ENCODE data around the gene PDE3A.

PDE3A gene

DNA sequence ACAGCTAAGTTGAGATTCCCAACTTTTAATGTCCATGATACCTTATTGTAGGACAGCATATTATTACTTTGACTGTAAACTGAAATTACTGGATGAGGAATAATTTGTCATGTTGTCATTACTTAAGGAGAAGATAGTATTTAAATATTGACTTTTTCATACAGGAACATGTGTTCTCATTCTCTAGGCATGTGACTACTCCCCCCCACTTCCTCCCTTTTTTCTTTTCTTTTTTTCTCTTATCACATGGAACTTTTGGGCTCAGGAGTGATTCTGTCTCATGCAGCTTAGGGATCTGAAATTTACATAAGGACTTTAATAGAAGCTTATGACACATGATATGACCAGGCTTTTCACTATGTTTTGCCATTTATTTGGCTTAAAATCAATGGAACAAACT lies 199.1 kb downstream of the PDE3A start:
- Histone ChIP-seq H3K4me1 (ENCODE audit: control insufficient read depth, insufficient read depth, low read depth, low read length) (no peaks in the 10 kb centered on the region), H2AFZ (ENCODE audit: low read depth, low read length) (no peak overlapping the region), H3K27me3 (ENCODE audit: control insufficient read depth in 1 of 2, insufficient read depth in 1 of 2, low read length in 2 of 2) (no peaks in the 10 kb centered on the region), H2BK12ac (ENCODE audit: low read length in 2 of 2) (no peak overlapping the region), H3K9ac (ENCODE audit: low read length) (no peak overlapping the region), H3K18ac (ENCODE audit: low read depth in 1 of 2, low read length in 2 of 2) (no peak overlapping the region), H2BK5ac (ENCODE audit: low read depth, low read length, poor library complexity, severe bottlenecking) (no peak overlapping the region), H3K14ac (ENCODE audit: low read length in 2 of 2) (no peak overlapping the region), H4K8ac (ENCODE audit: low read length) (no peak overlapping the region), H3K36me3 (ENCODE audit: control insufficient read depth in 1 of 2, insufficient read depth in 2 of 2, low read depth in 1 of 2, low read length in 2 of 2) (no peaks in the 10 kb centered on the region), H4K91ac (ENCODE audit: low read length) (no peak overlapping the region), H2AK5ac (ENCODE audit: low read length, severe bottlenecking) (no peak overlapping the region), H3K27ac (ENCODE audit: low read length, poor library complexity, severe bottlenecking) (no peak overlapping the region), H3K9me3 (ENCODE audit: control insufficient read depth, low read length) (no peaks in the 10 kb centered on the region), H3K4me2 (ENCODE audit: low read length, poor library complexity, severe bottlenecking) (no peak overlapping the region), H3K23ac (ENCODE audit: low read length in 2 of 2) (no peak overlapping the region), H3K4me3 (ENCODE audit: insufficient read depth in 1 of 2, low read depth in 1 of 2, low read length in 2 of 2) (no peak overlapping the region), H2BK120ac (ENCODE audit: low read depth, low read length) (no peak overlapping the region), H3K79me1 (replicated peaks; ENCODE audit: low read length, poor library complexity, severe bottlenecking) (no peaks in the 10 kb centered on the region), H2BK15ac (ENCODE audit: low read depth, poor library complexity, severe bottlenecking) (no peak overlapping the region), H3K4ac (ENCODE audit: low read depth in 1 of 2, low read length in 2 of 2) (no peak overlapping the region)
- no peak for DNase-seq

DNA sequence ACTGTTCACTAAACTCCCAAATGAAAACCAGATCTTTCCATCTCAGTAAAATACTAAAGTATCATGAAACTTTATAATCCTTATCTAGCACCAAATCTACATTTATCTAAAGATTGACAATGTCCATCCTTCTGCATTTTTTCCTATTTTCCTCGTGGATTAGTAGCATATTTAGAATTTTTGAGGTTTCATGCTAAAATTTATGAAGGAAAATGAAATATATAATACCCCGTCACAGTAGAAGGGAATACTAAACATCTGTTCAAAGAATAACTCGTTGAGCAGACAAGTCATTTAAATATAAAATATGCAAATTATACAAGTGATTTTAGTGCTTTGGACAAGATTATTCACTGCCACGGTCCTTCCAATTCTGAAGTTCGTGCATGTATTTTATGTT lies 204.1 kb downstream of the PDE3A start:
- no peak overlapping the region for H3K4me2 ChIP-seq (ENCODE audit: low read length, poor library complexity, severe bottlenecking)
- no peak overlapping the region for H2AK5ac ChIP-seq (ENCODE audit: low read length, severe bottlenecking)
- H3K14ac ChIP-seq (ENCODE audit: low read length in 2 of 2) = no peak overlapping the region
- no peak overlapping the region for H3K9ac ChIP-seq (ENCODE audit: low read length)
- no peaks in the 10 kb centered on the region for H3K79me1 ChIP-seq (replicated peaks; ENCODE audit: low read length, poor library complexity, severe bottlenecking)
- H3K4ac ChIP-seq (ENCODE audit: low read depth in 1 of 2, low read length in 2 of 2) = no peak overlapping the region
- H3K27ac ChIP-seq (ENCODE audit: low read length, poor library complexity, severe bottlenecking) = no peak overlapping the region
- DNase-seq = no peak
- no peak overlapping the region for H4K8ac ChIP-seq (ENCODE audit: low read length)
- no peak overlapping the region for H2BK12ac ChIP-seq (ENCODE audit: low read length in 2 of 2)
- H4K91ac ChIP-seq (ENCODE audit: low read length) = no peak overlapping the region
- no peak overlapping the region for H2BK5ac ChIP-seq (ENCODE audit: low read depth, low read length, poor library complexity, severe bottlenecking)
- H3K23ac ChIP-seq (ENCODE audit: low read length in 2 of 2) = no peak overlapping the region
- H3K27me3 ChIP-seq (ENCODE audit: control insufficient read depth in 1 of 2, insufficient read depth in 1 of 2, low read length in 2 of 2) = no peaks in the 10 kb centered on the region
- H3K9me3 ChIP-seq (ENCODE audit: control insufficient read depth, low read length) = no peaks in the 10 kb centered on the region
- H3K4me1 ChIP-seq (ENCODE audit: control insufficient read depth, insufficient read depth, low read depth, low read length) = no peaks in the 10 kb centered on the region
- no CpG with 5 or more reads among the region's 5 CpGs for WGBS
- no peak overlapping the region for H2BK120ac ChIP-seq (ENCODE audit: low read depth, low read length)
- no peaks in the 10 kb centered on the region for H3K36me3 ChIP-seq (ENCODE audit: control insufficient read depth in 1 of 2, insufficient read depth in 2 of 2, low read depth in 1 of 2, low read length in 2 of 2)
- no peak overlapping the region for H2BK15ac ChIP-seq (ENCODE audit: low read depth, poor library complexity, severe bottlenecking)
- H3K4me3 ChIP-seq (ENCODE audit: insufficient read depth in 1 of 2, low read depth in 1 of 2, low read length in 2 of 2) = no peak overlapping the region
- H2AFZ ChIP-seq (ENCODE audit: low read depth, low read length) = no peak overlapping the region
- no peak overlapping the region for H3K18ac ChIP-seq (ENCODE audit: low read depth in 1 of 2, low read length in 2 of 2)

DNA sequence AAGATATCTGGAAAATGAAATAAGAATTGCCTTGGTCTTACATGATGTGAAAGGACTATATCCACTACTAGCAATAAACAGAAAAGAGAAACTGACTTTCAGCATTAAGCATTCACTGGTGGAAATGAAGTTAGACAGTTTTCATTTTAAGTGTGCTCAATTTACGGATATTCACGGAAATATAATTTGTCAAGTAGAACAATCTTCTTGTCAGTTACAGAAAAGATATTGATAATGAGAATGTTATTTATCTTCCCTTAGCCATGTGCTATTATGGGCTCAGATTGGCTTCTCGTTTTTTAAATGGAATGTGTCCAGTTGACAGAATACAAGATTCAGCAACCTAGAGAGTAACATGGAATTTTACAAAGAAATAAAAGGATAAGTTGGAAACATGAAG lies 208.2 kb downstream of the PDE3A start:
- Histone ChIP-seq H3K14ac (ENCODE audit: low read length in 2 of 2) (no peak overlapping the region), H3K36me3 (ENCODE audit: control insufficient read depth in 1 of 2, insufficient read depth in 2 of 2, low read depth in 1 of 2, low read length in 2 of 2) (no peaks in the 10 kb centered on the region), H2BK12ac (ENCODE audit: low read length in 2 of 2) (no peak overlapping the region), H2AK5ac (ENCODE audit: low read length, severe bottlenecking) (no peak overlapping the region), H3K23ac (ENCODE audit: low read length in 2 of 2) (no peak overlapping the region), H3K4me1 (ENCODE audit: control insufficient read depth, insufficient read depth, low read depth, low read length) (no peaks in the 10 kb centered on the region), H2AFZ (ENCODE audit: low read depth, low read length) (no peak overlapping the region), H3K4me3 (ENCODE audit: insufficient read depth in 1 of 2, low read depth in 1 of 2, low read length in 2 of 2) (no peak overlapping the region), H3K9ac (ENCODE audit: low read length) (no peak overlapping the region), H4K8ac (ENCODE audit: low read length) (no peak overlapping the region), H3K9me3 (ENCODE audit: control insufficient read depth, low read length) (no peaks in the 10 kb centered on the region), H3K79me1 (replicated peaks; ENCODE audit: low read length, poor library complexity, severe bottlenecking) (no peaks in the 10 kb centered on the region), H2BK15ac (ENCODE audit: low read depth, poor library complexity, severe bottlenecking) (no peak overlapping the region), H2BK120ac (ENCODE audit: low read depth, low read length) (no peak overlapping the region), H3K4ac (ENCODE audit: low read depth in 1 of 2, low read length in 2 of 2) (no peak overlapping the region), H2BK5ac (ENCODE audit: low read depth, low read length, poor library complexity, severe bottlenecking) (no peak overlapping the region), H3K27me3 (ENCODE audit: control insufficient read depth in 1 of 2, insufficient read depth in 1 of 2, low read length in 2 of 2) (no peaks in the 10 kb centered on the region), H3K4me2 (ENCODE audit: low read length, poor library complexity, severe bottlenecking) (no peak overlapping the region), H4K91ac (ENCODE audit: low read length) (no peak overlapping the region), H3K18ac (ENCODE audit: low read depth in 1 of 2, low read length in 2 of 2) (no peak overlapping the region), H3K27ac (ENCODE audit: low read length, poor library complexity, severe bottlenecking) (no peak overlapping the region)
- 100% methylated on average over 3 of the region's 3 CpGs for WGBS
- DNase-seq = no peak

DNA sequence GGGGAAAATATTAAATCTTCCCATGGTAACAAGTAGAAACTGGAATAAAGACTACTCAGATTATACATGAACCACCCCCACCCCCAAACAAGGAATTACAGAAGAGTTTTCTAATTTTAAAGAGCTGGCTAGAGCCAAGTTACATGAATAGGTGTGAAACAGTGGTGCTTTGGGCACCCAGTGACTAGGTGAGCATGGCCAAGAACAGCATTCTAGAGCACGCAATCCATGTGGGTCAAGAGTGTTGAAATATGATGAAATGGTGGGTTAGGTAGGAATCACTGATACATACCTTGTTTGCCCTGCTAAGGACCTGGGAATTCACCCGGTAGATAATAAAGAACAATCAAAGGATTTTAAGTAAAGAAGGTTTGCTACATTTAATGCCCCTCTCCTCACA lies 208.7 kb downstream of the PDE3A start:
- no peaks in the 10 kb centered on the region for H3K27me3 ChIP-seq (ENCODE audit: control insufficient read depth in 1 of 2, insufficient read depth in 1 of 2, low read length in 2 of 2)
- DNase-seq = no peak
- no peak overlapping the region for H2AFZ ChIP-seq (ENCODE audit: low read depth, low read length)
- no peak overlapping the region for H3K4me2 ChIP-seq (ENCODE audit: low read length, poor library complexity, severe bottlenecking)
- no peak overlapping the region for H4K8ac ChIP-seq (ENCODE audit: low read length)
- no peaks in the 10 kb centered on the region for H3K79me1 ChIP-seq (replicated peaks; ENCODE audit: low read length, poor library complexity, severe bottlenecking)
- no peak overlapping the region for H3K9ac ChIP-seq (ENCODE audit: low read length)
- H3K14ac ChIP-seq (ENCODE audit: low read length in 2 of 2) = no peak overlapping the region
- no peak overlapping the region for H3K18ac ChIP-seq (ENCODE audit: low read depth in 1 of 2, low read length in 2 of 2)
- H3K36me3 ChIP-seq (ENCODE audit: control insufficient read depth in 1 of 2, insufficient read depth in 2 of 2, low read depth in 1 of 2, low read length in 2 of 2) = no peaks in the 10 kb centered on the region
- H3K9me3 ChIP-seq (ENCODE audit: control insufficient read depth, low read length) = no peaks in the 10 kb centered on the region
- H3K4ac ChIP-seq (ENCODE audit: low read depth in 1 of 2, low read length in 2 of 2) = no peak overlapping the region
- no peak overlapping the region for H4K91ac ChIP-seq (ENCODE audit: low read length)
- H3K23ac ChIP-seq (ENCODE audit: low read length in 2 of 2) = no peak overlapping the region
- H2BK12ac ChIP-seq (ENCODE audit: low read length in 2 of 2) = no peak overlapping the region
- H2BK15ac ChIP-seq (ENCODE audit: low read depth, poor library complexity, severe bottlenecking) = no peak overlapping the region
- no peak overlapping the region for H2BK5ac ChIP-seq (ENCODE audit: low read depth, low read length, poor library complexity, severe bottlenecking)
- no peak overlapping the region for H2BK120ac ChIP-seq (ENCODE audit: low read depth, low read length)
- WGBS = 92% methylated on average over 1 of the region's 2 CpGs
- no peak overlapping the region for H3K4me3 ChIP-seq (ENCODE audit: insufficient read depth in 1 of 2, low read depth in 1 of 2, low read length in 2 of 2)
- no peak overlapping the region for H3K27ac ChIP-seq (ENCODE audit: low read length, poor library complexity, severe bottlenecking)
- no peaks in the 10 kb centered on the region for H3K4me1 ChIP-seq (ENCODE audit: control insufficient read depth, insufficient read depth, low read depth, low read length)
- no peak overlapping the region for H2AK5ac ChIP-seq (ENCODE audit: low read length, severe bottlenecking)
